A673 (cell line): ENCODE data around the gene OR52N5. TPM values are rescaled to one million over a fixed set of nuclear protein-coding genes. Genes with fewer than 3 reads are reported as not detected.

Source experiments
- BruUV-seq: library from RNA; stranded (reverse); fragments of 400-500 nt; replicated peaks from 2 replicates; lab custom pipeline; 2021; lab: Mats Ljungman, UMichigan
- CTCF ChIA-PET: fragments of 300-600 bp; sonication (Branson Sonifier 250); formaldehyde crosslinking; loops from one replicate; lab custom pipeline; 2022; ENCODE audit warnings: antibody characterized with exemption; lab: Charles Lee
- POLR2A ChIA-PET: fragments of 300-600 bp; sonication (Branson Sonifier 250); formaldehyde crosslinking; loops from one replicate; lab custom pipeline; 2022; ENCODE audit warnings: antibody characterized with exemption; ENCODE audit not compliant: low non-redundant PET; lab: Charles Lee
- DNase-seq: peaks from one replicate; pipeline ENCODE4 v3.0.0-alpha.2; 2015; ENCODE audit warnings: low spot score
- H3K27ac ChIP-seq: fragments of 200-600 bp; sonication (generic); 2 replicates; pipeline ENCODE4 v1.5.1; 2016; ENCODE audit warnings: mixed run types, low read depth, mild to moderate bottlenecking, mixed read lengths, antibody characterized with exemption, low read length; ENCODE audit not compliant: poor library complexity, severe bottlenecking
- H3K27me3 ChIP-seq: fragments of 200-600 bp; sonication (generic); replicated peaks from 2 replicates; pipeline ENCODE4 v1.6.1; 2017; ENCODE audit warnings: mixed run types, low read depth, mild to moderate bottlenecking, mixed read lengths, antibody characterized with exemption, low read length; ENCODE audit not compliant: insufficient read depth, poor library complexity
- H3K36me3 ChIP-seq: fragments of 200-600 bp; sonication (generic); 2 replicates; pipeline ENCODE4 v1.6.1; 2016; ENCODE audit warnings: mixed run types, mild to moderate bottlenecking, mixed read lengths, antibody characterized with exemption, low read length; ENCODE audit not compliant: insufficient read depth, poor library complexity, severe bottlenecking
- H3K4me1 ChIP-seq: fragments of 200-600 bp; sonication (generic); 2 replicates; pipeline ENCODE4 v1.6.1; 2017; ENCODE audit warnings: mixed run types, mild to moderate bottlenecking, mixed read lengths, antibody characterized with exemption, low read length; ENCODE audit not compliant: insufficient read depth, poor library complexity, severe bottlenecking
- H3K4me3 ChIP-seq: fragments of 200-600 bp; sonication (generic); 2 replicates; pipeline ENCODE4 v1.5.1; 2016; ENCODE audit warnings: low read depth, mixed run types, mild to moderate bottlenecking, mixed read lengths, low read length; ENCODE audit not compliant: poor library complexity, severe bottlenecking
- H3K9me3 ChIP-seq: fragments of 200-600 bp; sonication (generic); 2 replicates; pipeline ENCODE4 v1.6.1; 2016; ENCODE audit warnings: mixed run types, low read depth, mild to moderate bottlenecking, mixed read lengths, antibody characterized with exemption, low read length; ENCODE audit not compliant: poor library complexity, severe bottlenecking
- CTCF ChIP-seq: fragments of 300-800, 200-600 bp; sonication (generic); conservative IDR thresholded peaks from 2 replicates; pipeline ENCODE4 v1.5.1; 2017; ENCODE audit warnings: low read depth, mild to moderate bottlenecking, antibody characterized with exemption, low read length, moderate library complexity, mixed read lengths
- EZH2 ChIP-seq: fragments of 200-600 bp; sonication (generic); IDR thresholded peaks from 2 replicates; pipeline ENCODE4 v1.6.1; 2017; ENCODE audit warnings: borderline replicate concordance, low read depth, mild to moderate bottlenecking, mixed read lengths, antibody characterized with exemption, low read length; ENCODE audit not compliant: poor library complexity, severe bottlenecking
- intact Hi-C: fragments of 100-400 bp; cut with micrococcal nuclease; formaldehyde crosslinking; loops from one replicate; pipeline ENCODE4 v1.10.0; 2022; ENCODE audit not compliant: unreplicated experiment
- total RNA-seq: library from RNA; stranded (reverse); gene quantifications from 2 replicates; pipeline ENCODE4 v1.2.3, GENCODE V29; 2021

OR52N5 gene
- total RNA-seq, 1 experiment from 2014 or later: not detected

- ChIA-PET POLR2A (no interaction called here), CTCF (no interaction called here)
- H3K27ac ChIP-seq: no peak within 1 kb of the TSS
- no peaks in the 10 kb centered on the region for H3K36me3 ChIP-seq
- TF ChIP-seq CTCF (no peak), EZH2 (no peak)
- H3K4me3 ChIP-seq: no peak within 1 kb of the TSS
- intact Hi-C loops: no loop called here
- no peaks in the 10 kb centered on the region for H3K4me1 ChIP-seq
- H3K27me3 ChIP-seq: no peaks in the 10 kb centered on the region
- BruUV-seq: no TSS peak
- no peak for DNase-seq
- no peaks in the 10 kb centered on the region for H3K9me3 ChIP-seq
Observed at GRCh38 chr11:5736396-5736795, 46.8 kb downstream of the OR52N5 start, which contains the start of gene OR56B1. OR56B1 (plus strand) TSS chr11:5736448; CDS start chr11:5736517, 69 bp downstream.

DNA sequence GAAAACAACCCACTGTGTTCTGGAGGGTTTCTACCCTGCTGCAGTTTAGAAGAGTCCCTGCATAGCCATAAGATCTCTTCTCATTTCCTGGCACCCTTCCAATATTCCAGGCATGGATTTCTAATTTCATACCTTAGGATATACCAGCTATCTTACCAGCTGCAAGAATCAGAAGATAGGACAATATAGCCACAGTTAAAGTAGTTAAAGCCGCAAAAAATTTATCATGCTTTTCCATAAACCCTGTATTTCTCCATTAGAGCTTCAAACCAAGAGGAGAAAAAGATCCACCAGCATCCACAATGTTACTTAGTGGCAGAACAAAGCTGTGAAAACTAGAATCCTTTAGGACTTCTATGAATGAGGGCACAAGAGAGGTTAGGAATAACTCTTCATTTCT, 55.5 kb downstream of the OR52N5 start:
- ChIA-PET CTCF (no interaction called here), POLR2A (no interaction called here)
- no peak for TF ChIP-seq CTCF
- no peak for TF ChIP-seq EZH2
- no peaks in the 10 kb centered on the region for H3K9me3 ChIP-seq
- H3K36me3 ChIP-seq: no peaks in the 10 kb centered on the region
- intact Hi-C loops: no loop called here
- H3K27me3 ChIP-seq: no peaks in the 10 kb centered on the region
- no peak overlapping the region for H3K4me3 ChIP-seq
- DNase-seq: no peak
- no peak overlapping the region for H3K27ac ChIP-seq
- BruUV-seq: no TSS peak
- H3K4me1 ChIP-seq: no peaks in the 10 kb centered on the region

DNA sequence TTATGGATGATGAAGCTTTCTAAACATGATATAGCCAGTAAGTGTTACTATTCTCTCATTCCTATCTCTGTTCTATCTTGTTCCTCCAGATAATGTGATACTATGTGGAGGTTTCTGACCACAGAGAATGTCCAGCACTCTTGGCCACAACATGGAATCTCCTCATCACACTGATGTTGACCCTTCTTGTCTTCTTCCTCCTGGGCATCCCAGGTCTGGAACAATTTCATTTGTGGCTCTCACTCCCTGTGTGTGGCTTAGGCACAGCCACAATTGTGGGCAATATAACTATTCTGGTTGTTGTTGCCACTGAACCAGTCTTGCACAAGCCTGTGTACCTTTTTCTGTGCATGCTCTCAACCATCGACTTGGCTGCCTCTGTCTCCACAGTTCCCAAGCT, 56.8 kb downstream of the OR52N5 start:
- H3K9me3 ChIP-seq: no peaks in the 10 kb centered on the region
- ChIA-PET CTCF (no interaction called here), POLR2A (no interaction called here)
- TF ChIP-seq EZH2: no peak
- TF ChIP-seq CTCF: no peak
- intact Hi-C loops: no loop called here
- H3K4me1 ChIP-seq: no peaks in the 10 kb centered on the region
- no peak overlapping the region for H3K27ac ChIP-seq
- H3K4me3 ChIP-seq: no peak overlapping the region
- no TSS peak for BruUV-seq
- no peaks in the 10 kb centered on the region for H3K27me3 ChIP-seq
- no peaks in the 10 kb centered on the region for H3K36me3 ChIP-seq
- no peak for DNase-seq

Other genes with a start within 250 kb of the OR52N5 start
- not detected in 2 replicates for gene OR52H1, start 234.8 kb downstream of the OR52N5 start, total RNA-seq
- gene OR52B6, start 202.5 kb downstream of the OR52N5 start, total RNA-seq: not detected in 2 replicates
- gene TRIM6, start 186.7 kb downstream of the OR52N5 start, total RNA-seq: 0.13 and 0.52 TPM in 2 replicates
- 0.41 and 0.79 TPM in 2 replicates for gene TRIM34, start 158.4 kb downstream of the OR52N5 start, total RNA-seq
- 17.9 and 18.2 TPM in 2 replicates for gene TRIM5, start 98.3 kb downstream of the OR52N5 start, total RNA-seq
- not detected in 2 replicates for gene TRIM22, start 93.6 kb downstream of the OR52N5 start, total RNA-seq
- gene OR56B1, start 46.9 kb downstream of the OR52N5 start, total RNA-seq: not detected in 2 replicates
- gene OR52N4, start 29.1 kb downstream of the OR52N5 start, total RNA-seq: not detected in 2 replicates
- gene OR52N1, start 7.9 kb upstream of the OR52N5 start, total RNA-seq: not detected in 2 replicates
- gene OR52N2, start 25.6 kb upstream of the OR52N5 start, total RNA-seq: not detected in 2 replicates
- not detected in 2 replicates for gene OR52E6, start 58.5 kb upstream of the OR52N5 start, total RNA-seq
- not detected in 2 replicates for gene OR52E8, start 74.3 kb upstream of the OR52N5 start, total RNA-seq
- gene OR52E4, start 97.3 kb upstream of the OR52N5 start, total RNA-seq: not detected in 2 replicates
- gene OR52E5, start 109.9 kb upstream of the OR52N5 start, total RNA-seq: not detected in 2 replicates
- gene OR56A3, start 158.9 kb upstream of the OR52N5 start, total RNA-seq: not detected in 2 replicates
- not detected in 2 replicates for gene OR56A5, start 185.1 kb upstream of the OR52N5 start, total RNA-seq
- not detected in 2 replicates for gene OR52L1, start 203.6 kb upstream of the OR52N5 start, total RNA-seq
- gene OR56A4, start 223.6 kb upstream of the OR52N5 start, total RNA-seq: not detected in 2 replicates
- 0.04 TPM in 1 of 2 replicates, not detected in the other for gene OR56A1, start 247.4 kb upstream of the OR52N5 start, total RNA-seq